Caco-2 (cell line): ENCODE results near the gene C22orf15. TPM values are rescaled to one million over a fixed set of nuclear protein-coding genes. Genes with fewer than 3 reads are reported as not detected.

Source experiments
- BruUV-seq: library from RNA; stranded (reverse); fragments of 400-500 nt; replicated peaks from 2 replicates; lab custom pipeline; 2021; lab: Mats Ljungman, UMichigan
- CTCF ChIA-PET: fragments of 300-600 bp; sonication (Branson Sonifier 250); formaldehyde crosslinking; loops from one replicate; lab custom pipeline; 2022; ENCODE audit warnings: antibody characterized with exemption; lab: Charles Lee
- POLR2A ChIA-PET: fragments of 300-600 bp; sonication (Branson Sonifier 250); formaldehyde crosslinking; loops from one replicate; lab custom pipeline; 2022; ENCODE audit warnings: antibody characterized with exemption; lab: Charles Lee
- DNase-seq, 2 experiments: peaks; one replicate each; pipeline versions ENCODE4 v3.0.0 to v3.0.0-alpha.2; 2020 to 2022
- H3K27me3 ChIP-seq: replicated peaks from 2 replicates; pipeline ENCODE4 v1.6.0; 2011; ENCODE audit warnings: low read length; ENCODE audit not compliant: control insufficient read depth, insufficient read depth
- H3K36me3 ChIP-seq: 2 replicates; pipeline ENCODE4 v1.5.1; 2011; ENCODE audit warnings: low read length; ENCODE audit not compliant: control insufficient read depth, insufficient read depth
- H3K4me1 ChIP-seq: fragments of 250-450 bp; sonication (Bioruptor Pico); 2 replicates; pipeline ENCODE4 v1.5.1; 2020; ENCODE audit warnings: mild to moderate bottlenecking
- H3K4me3 ChIP-seq: 2 replicates; pipeline ENCODE4 v1.5.1; 2011; ENCODE audit warnings: low read depth, mild to moderate bottlenecking, control low read depth, low read length
- H3K9me3 ChIP-seq: fragments of 250-450 bp; sonication (Bioruptor Pico); 2 replicates; pipeline ENCODE4 v1.5.1; 2020; ENCODE audit warnings: mild to moderate bottlenecking, moderate library complexity
- H3K27ac Mint-ChIP-seq: one replicate; pipeline ENCODE4 v1.8.0; 2022; ENCODE audit warnings: mixed read lengths; ENCODE audit not compliant: unreplicated experiment
- H3K27me3 Mint-ChIP-seq: one replicate; pipeline ENCODE4 v1.8.0; 2022; ENCODE audit warnings: mixed read lengths; ENCODE audit not compliant: insufficient read depth, unreplicated experiment
- H3K36me3 Mint-ChIP-seq: one replicate; pipeline ENCODE4 v1.8.0; 2022; ENCODE audit warnings: mild to moderate bottlenecking, mixed read lengths; ENCODE audit not compliant: insufficient read depth, unreplicated experiment
- H3K4me1 Mint-ChIP-seq: one replicate; pipeline ENCODE4 v1.8.0; 2022; ENCODE audit warnings: low read depth, mixed read lengths; ENCODE audit not compliant: unreplicated experiment
- H3K4me3 Mint-ChIP-seq: one replicate; pipeline ENCODE4 v1.8.0; 2022; ENCODE audit warnings: mild to moderate bottlenecking, moderate library complexity, mixed read lengths; ENCODE audit not compliant: unreplicated experiment
- H3K9me3 Mint-ChIP-seq: one replicate; pipeline ENCODE4 v1.8.0; 2022; ENCODE audit warnings: mixed read lengths; ENCODE audit not compliant: unreplicated experiment
- CTCF ChIP-seq, 2 experiments: fragments of 200-600 bp in 1 of 2; IDR thresholded peaks; 1 replicate in 1 of 2; 2 replicates in 1 of 2; pipeline versions ENCODE4 v1.5.1 to v1.8.0; 2011 to 2022; ENCODE audit warnings: antibody characterized with exemption in 1 of 2, control low read depth in 1 of 2, inconsistent platforms in 1 of 2, low read depth in 1 of 2, low read length in 1 of 2, mild to moderate bottlenecking in 1 of 2, moderate library complexity in 1 of 2; ENCODE audit not compliant: insufficient read depth in 1 of 2, severe bottlenecking in 1 of 2, unreplicated experiment in 1 of 2
- intact Hi-C: fragments of 100-400 bp; cut with micrococcal nuclease; formaldehyde crosslinking; loops from one replicate; pipeline ENCODE4 v1.10.0; 2022; ENCODE audit not compliant: unreplicated experiment
- total RNA-seq: library from RNA; stranded (reverse); gene quantifications from 2 replicates; pipeline ENCODE4 v1.2.3, GENCODE V29; 2022

C22orf15 gene
- total RNA-seq, 1 experiment from 2014 or later = not detected

- ChIA-PET CTCF (interaction anchor here (0.6 kb wide), 1 partner anchor 79 kb away, joined by 6 read pairs; the partner anchor contains the start of gene SLC2A11), POLR2A (no interaction called here)
- peaks cover 29% of the 10 kb centered on the region for H3K4me1 ChIP-seq
- Mint-ChIP-seq H3K36me3 (peaks cover 13% of the 10 kb centered on the region), H3K4me3 (no peak overlapping the region), H3K27me3 (no peaks in the 10 kb centered on the region), H3K4me1 (peaks cover 17% of the 10 kb centered on the region), H3K27ac (no peak overlapping the region), H3K9me3 (no peaks in the 10 kb centered on the region)
- no peaks in the 10 kb centered on the region for H3K9me3 ChIP-seq
- no peak for DNase-seq
- intact Hi-C loops = no loop called here
- no peaks in the 10 kb centered on the region for H3K27me3 ChIP-seq
- H3K4me3 ChIP-seq = no peak overlapping the region
- H3K36me3 ChIP-seq = no peaks in the 10 kb centered on the region
- no peak for TF ChIP-seq CTCF (IDR thresholded peaks at IDR 0.05; ENCODE audit: insufficient read depth in 1 of 2, low read depth in 1 of 2, low read length in 1 of 2, severe bottlenecking in 1 of 2, unreplicated experiment in 1 of 2)
- no TSS peak for BruUV-seq
These were observed 16.3 kb downstream of the C22orf15 start for GRCh38 chr22:23779083-23779482.

GRCh38 chr22:23779731-23780130, 16.9 kb downstream of the C22orf15 start:
- H3K4me1 Mint-ChIP-seq = peaks cover 11% of the 10 kb centered on the region
- no peaks in the 10 kb centered on the region for H3K9me3 Mint-ChIP-seq
- no TSS peak for BruUV-seq
- TF ChIP-seq CTCF (IDR thresholded peaks at IDR 0.05; ENCODE audit: insufficient read depth in 1 of 2, low read depth in 1 of 2, low read length in 1 of 2, severe bottlenecking in 1 of 2, unreplicated experiment in 1 of 2) = no peak
- ChIA-PET POLR2A (no interaction called here), CTCF (no interaction called here)
- Histone ChIP-seq H3K9me3 (no peaks in the 10 kb centered on the region), H3K27me3 (no peaks in the 10 kb centered on the region), H3K4me1 (peaks cover 25% of the 10 kb centered on the region), H3K36me3 (no peaks in the 10 kb centered on the region), H3K4me3 (no peak overlapping the region)
- H3K27ac Mint-ChIP-seq = no peak overlapping the region
- intact Hi-C loops = no loop called here
- DNase-seq = no peak
- no peaks in the 10 kb centered on the region for H3K27me3 Mint-ChIP-seq
- H3K36me3 Mint-ChIP-seq = peaks cover 6% of the 10 kb centered on the region
- no peak overlapping the region for H3K4me3 Mint-ChIP-seq

- Histone ChIP-seq H3K36me3 (no peaks in the 10 kb centered on the region), H3K4me3 (no peak overlapping the region), H3K4me1 (peaks cover 20% of the 10 kb centered on the region), H3K9me3 (no peaks in the 10 kb centered on the region), H3K27me3 (no peaks in the 10 kb centered on the region)
- Mint-ChIP-seq H3K27me3 (no peaks in the 10 kb centered on the region), H3K4me3 (no peak overlapping the region), H3K27ac (no peak overlapping the region), H3K4me1 (peaks cover 8% of the 10 kb centered on the region), H3K9me3 (no peaks in the 10 kb centered on the region), H3K36me3 (peaks cover 5% of the 10 kb centered on the region)
- intact Hi-C loops = no loop called here
- ChIA-PET CTCF (no interaction called here), POLR2A (no interaction called here)
- no peak for DNase-seq
- TF ChIP-seq CTCF (IDR thresholded peaks at IDR 0.05; ENCODE audit: insufficient read depth in 1 of 2, low read depth in 1 of 2, low read length in 1 of 2, severe bottlenecking in 1 of 2, unreplicated experiment in 1 of 2) = no peak
- no TSS peak for BruUV-seq
These were observed 17.5 kb downstream of the C22orf15 start for GRCh38 chr22:23780146-23780748.
